Measurements from ENCODE around the gene LEMD3.

Gene LEMD3

GRCh38 chr12:65169320-65170208 lies at the start of gene LEMD3:
Gene LEMD3 (plus strand): TSS chr12:65169583. CDS start chr12:65169597, 14 bp downstream.
- DNase-seq (ENCODE audit: low spot score): peak; percentile 91

DNA sequence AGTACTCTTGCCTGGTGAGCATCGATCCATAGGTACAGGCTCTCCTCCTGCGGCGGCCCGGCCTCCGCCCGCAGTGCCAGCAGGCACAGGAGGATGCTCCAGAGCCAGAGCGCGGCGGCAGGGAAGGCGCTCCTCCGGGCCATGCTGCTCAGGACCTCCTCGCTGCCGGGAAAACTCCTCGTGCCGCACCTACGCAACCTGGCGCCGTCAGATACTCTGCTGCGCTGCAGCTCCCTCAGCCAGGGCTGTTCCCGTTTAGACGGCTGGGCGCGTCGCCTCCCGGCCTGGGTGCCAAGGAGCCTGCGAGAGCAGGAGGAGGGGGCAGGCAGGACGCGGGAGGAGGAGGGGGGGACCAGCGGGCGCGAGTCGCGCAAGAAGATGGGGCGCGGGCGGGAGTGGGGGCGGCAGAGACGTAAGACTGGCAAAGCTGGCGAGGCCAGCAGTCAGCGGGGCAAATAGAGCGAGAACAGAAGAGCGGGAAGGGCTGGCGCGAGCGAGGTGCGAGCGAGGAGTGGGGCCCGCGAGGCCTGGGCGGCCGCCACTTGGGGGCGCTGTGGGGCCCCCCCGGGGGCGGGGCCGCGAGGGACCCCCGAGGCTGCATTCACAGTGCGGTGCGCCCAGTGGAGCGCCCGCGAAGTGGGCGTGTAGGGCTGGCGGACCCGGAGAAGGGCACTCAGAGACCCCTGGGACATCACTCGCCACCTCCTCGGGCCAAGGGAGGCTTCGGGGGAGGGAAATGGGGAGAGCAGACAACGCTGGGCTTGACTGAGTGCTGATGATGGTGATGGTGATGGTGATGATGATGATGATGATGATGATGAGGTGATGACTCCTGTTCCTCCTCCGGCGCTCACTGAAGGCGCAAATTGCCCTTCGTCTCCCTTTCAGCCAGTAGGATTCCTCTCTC lies 48.1 kb upstream of the LEMD3 start, which contains the start of gene WIF1:
Gene WIF1 (minus strand): TSS at position 257 of the 907 bp plus-strand sequence. CDS start 114 bp downstream, at position 143.
- no peak for DNase-seq (ENCODE audit: low spot score)

- DNase-seq (ENCODE audit: low spot score): no peak
Measured at GRCh38 chr12:65121956-65122469, 47.4 kb upstream of the LEMD3 start.

GRCh38 chr12:65122703-65123102 lies 46.7 kb upstream of the LEMD3 start:
- no peak for DNase-seq (ENCODE audit: low spot score)

DNA sequence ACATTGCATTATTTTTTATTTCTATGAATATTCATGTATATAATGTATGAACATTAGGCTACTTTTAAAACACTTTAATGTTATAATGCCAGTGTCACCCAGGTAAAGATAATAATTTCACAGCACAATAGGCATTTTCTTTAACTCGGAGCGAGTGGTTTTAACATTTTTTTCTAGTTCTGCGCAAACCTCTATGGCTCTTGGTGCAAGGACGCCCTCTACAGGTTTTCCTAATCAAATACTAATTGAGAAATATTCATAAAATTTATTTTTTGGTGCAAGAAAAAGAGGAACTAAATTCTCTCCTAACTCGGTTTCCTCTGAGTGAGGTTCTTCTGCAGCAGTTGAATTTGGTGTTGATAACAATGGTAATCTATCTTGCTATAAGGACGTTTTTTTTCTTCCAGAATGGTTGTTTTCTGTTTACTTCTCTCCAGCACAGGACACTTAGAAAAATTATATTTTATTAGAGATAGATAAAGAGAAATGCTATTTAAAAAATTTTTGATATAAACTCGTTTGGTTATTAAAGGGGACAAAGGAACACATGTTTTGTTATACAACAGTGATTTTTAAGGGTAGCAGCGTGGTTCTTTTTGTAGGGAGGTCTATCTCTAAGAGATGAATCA lies 45.8 kb upstream of the LEMD3 start:
- peak; percentile 33 for DNase-seq (ENCODE audit: low spot score)

- peak; percentile 51 for DNase-seq (ENCODE audit: low spot score)
Measured at GRCh38 chr12:65125247-65125646, 44.1 kb upstream of the LEMD3 start.

- no peak for DNase-seq (ENCODE audit: low spot score)
Measured at GRCh38 chr12:65125975-65126374, 43.4 kb upstream of the LEMD3 start.

DNA sequence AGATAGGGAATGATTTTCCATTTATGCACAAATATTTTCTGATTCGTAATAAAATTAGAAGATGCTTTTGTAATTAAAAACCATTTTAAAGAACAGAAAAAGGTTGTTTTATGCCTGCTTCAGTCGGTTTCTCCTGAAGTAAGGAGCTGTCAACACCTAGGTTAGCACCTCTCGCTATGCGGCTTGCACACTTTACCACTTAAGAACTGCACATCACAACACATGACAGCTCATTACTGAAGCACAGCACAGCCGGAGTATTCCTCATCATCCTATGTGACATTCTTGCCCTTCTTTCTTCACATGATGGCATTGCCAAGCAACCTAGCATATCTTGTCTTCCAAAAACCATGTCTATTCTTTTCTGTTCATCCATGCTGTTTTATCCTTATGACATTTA lies 42.9 kb upstream of the LEMD3 start:
- DNase-seq (ENCODE audit: low spot score): no peak

- no peak for DNase-seq (ENCODE audit: low spot score)
Measured at GRCh38 chr12:65133879-65134278, 35.5 kb upstream of the LEMD3 start.

DNA sequence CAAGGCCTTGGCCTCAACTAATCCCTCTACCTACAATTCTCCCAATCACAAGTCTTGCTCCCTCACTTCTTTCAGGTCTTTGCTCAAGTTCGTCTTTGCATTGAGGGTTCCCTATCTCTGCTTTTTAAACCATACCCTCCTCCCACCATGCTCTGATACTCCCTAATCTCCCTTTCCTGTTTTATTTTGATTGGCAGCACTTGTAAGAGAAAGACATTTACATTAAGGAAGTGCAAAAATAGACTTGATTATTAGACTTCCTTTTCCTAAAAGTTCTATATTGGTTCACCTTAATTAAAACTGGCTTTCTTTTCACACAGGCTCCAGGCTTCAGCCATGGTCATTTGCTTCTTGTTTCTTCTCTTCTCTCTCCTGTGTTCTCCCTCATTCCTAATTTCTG lies 30.0 kb upstream of the LEMD3 start:
- no peak for DNase-seq (ENCODE audit: low spot score)

DNA sequence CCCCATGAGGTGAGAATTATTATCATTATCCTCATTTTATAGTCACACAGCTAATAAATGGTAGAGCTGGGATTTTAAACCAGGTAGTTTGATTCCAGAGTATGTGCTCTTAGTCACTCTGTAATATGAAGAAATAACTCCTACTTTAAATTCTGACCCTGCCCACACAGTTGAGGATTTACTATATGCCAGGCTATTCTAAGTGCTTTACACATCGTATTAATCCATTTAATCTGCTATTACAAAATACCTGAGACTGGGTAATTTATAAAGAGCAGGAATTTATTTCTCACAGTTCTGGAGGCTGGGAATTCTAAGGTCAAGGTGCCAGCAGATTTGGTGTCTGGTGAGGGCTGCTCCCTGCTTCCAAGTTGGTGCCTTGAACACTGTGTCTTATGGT lies 28.6 kb upstream of the LEMD3 start:
- no peak for DNase-seq (ENCODE audit: low spot score)

DNA sequence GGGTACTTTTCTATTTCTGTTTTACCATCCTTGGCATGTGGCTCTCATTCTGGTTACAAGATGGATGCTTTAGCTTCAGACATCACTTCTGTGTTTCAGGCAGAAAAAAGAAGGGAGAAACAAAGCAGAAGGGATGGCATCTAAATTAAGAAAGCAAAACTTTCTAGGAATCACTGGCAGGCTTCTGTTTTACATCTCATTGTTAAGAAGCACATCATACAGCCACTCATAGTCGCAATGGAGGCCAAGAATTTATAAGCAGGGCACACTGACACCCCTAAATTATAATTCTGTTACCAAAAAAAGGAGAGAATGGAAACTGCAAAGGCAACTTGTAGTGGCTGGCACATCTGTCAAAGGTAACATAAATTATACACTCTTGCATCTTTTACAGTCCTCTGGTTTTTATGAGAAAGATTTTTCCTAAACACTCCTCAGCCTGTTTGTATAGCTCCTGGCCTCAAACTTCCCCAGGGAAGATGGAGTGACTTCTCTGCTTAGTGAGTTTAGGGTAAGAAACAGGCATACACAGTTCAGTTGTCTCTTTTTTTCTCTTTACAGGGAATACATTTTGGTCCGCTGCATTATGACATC lies 22.0 kb upstream of the LEMD3 start:
- DNase-seq (ENCODE audit: low spot score): no peak

DNA sequence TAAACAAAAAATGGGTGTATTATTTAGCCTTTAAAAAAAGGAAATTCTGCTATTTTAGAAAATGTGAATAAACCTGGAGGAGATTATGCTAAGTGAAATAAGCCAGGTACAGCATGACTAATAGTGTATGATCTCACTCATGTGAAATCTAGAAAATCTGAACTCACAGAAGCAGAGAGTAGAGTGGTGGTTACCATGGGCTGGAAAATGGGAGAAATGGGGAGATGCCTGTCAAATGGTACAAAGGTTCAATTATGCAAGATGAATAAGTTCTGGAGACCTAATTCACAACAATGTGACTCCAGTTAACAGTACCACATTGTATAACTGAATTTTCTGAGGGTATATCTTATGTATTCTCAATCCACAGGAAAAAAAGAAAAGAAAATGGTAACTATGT lies 17.4 kb upstream of the LEMD3 start:
- no peak for DNase-seq (ENCODE audit: low spot score)

DNA sequence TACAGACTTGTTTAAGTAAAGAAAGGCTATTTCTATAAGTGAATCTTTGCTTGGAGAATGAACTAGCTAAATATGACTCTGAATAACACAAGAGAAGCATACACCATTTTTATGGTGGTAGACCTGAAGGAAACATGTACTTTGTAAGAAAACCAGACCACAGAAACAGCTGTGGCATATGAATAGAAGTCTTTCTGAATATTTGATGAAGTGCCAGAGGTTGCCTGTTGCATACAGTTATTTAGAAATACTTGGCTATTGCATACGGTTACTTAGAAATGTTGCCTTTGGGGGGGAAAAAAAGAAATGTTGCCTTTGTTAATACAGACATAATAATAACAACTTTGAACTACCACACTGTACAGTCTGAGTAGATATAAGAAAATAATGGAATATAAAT lies 16.8 kb upstream of the LEMD3 start:
- no peak for DNase-seq (ENCODE audit: low spot score)

- no peak for DNase-seq (ENCODE audit: low spot score)
Measured at GRCh38 chr12:65155784-65156183, 13.6 kb upstream of the LEMD3 start.

- DNase-seq (ENCODE audit: low spot score): peak; percentile 18
Measured at GRCh38 chr12:65156366-65156841, 13.0 kb upstream of the LEMD3 start.

DNA sequence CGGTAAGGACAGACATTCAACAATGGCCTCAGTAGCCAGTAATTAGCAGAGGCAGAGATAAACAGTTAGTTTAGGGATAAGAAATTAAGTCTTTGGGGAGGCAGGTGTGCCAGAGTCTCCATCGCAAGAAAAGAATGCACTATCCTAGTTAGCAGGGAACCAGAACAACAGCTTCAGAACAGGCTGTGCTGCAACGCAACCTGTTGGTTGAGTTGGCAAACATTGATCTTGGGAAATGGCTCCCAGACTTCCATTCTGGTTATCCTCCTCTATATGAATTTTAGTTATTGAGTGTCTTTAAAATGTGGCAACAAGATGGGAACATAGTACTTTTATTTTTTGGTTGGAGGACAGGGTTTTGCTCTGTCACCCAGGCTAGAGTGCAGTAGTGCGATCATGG lies 12.3 kb upstream of the LEMD3 start:
- DNase-seq (ENCODE audit: low spot score): no peak

DNA sequence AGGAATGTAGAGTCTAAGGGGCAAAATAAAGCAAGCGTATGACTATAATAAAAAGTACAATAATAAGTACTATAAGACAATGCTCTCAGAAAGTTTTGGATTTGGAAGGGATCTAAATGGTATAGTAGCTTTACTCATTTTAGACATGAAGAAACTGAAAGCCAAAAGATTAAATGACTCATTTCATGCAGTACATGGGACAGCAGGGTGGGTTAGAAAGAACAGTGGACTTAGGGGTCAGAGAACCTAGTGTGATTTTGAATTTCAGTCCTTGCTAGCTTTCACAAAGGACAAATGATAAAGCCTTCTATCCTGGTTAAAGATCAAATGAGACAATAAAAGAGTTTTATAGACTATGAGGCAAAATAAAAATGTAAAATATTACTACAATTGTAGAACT lies 6.8 kb upstream of the LEMD3 start:
- DNase-seq (ENCODE audit: low spot score): no peak

- no peak for DNase-seq (ENCODE audit: low spot score)
Measured at GRCh38 chr12:65164244-65164643, 5.1 kb upstream of the LEMD3 start.

DNA sequence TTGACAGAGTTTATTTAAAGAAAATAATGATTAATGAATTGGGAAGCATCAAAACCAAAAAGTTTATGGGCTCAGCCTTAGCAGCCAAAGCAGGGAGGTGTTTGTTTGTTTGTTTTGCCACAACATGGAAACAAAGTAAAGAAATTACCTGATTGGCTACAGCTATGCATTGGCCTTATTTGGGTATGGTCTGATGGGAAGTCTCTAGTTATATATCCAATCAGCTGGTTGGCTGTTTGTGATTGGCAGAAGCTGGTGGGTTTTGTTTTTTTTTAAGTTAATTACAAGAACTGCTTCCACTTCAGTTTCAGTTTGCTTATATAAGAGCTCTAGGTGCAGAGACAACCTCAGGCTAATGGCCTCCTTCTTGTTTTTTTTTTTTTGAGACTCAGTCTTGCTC lies 4.6 kb upstream of the LEMD3 start:
- DNase-seq (ENCODE audit: low spot score): no peak

- DNase-seq (ENCODE audit: low spot score): no peak
Measured at GRCh38 chr12:65168681-65169319, 583 bp upstream of the LEMD3 start.

All from pons (tissue), 1 donor.